Fibroblast of the conjunctiva (primary cell): ENCODE data around the gene INSR.
A peak's percentile ranks its signal among the peaks of the same experiment; 100 is the strongest.

Experiments
- DNase-seq: peaks from one replicate; pipeline ENCODE4 v3.0.0-alpha.2; 2010; ENCODE audit warnings: low read depth

Gene INSR

GRCh38 chr19:7295912-7296536, 1.8 kb upstream of the INSR start:
- no peak for DNase-seq

DNA sequence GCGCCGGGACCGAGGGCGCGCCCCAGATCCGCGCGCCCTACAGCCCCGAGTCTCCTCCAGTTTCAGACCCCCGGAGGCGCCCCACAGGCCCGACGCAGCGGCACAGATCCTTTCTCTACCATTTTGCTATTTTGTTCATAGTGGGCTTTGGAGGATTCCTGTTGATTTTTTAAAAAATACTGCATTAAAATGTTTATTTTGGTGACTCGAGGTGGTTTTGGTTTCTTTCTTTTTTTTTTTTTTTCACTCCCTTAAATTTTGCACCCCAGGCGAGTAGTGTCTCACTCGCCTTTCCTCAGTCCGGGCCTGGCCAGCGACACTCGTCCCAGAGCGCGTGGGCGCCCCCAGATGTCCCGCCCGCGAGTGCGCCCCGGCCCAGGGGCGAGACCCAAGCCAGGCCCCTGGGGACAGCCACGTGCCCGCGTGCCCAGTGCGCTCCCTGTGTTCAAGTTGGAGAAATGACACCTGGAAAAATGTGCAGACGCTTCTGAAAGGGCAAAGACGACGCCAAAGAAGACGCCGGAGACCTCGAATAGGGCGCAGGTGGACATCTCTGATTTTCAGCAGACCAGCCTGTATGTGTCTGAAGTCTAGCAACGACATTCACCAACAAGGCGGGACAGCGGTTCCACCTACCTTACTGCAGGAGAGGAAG, 471 bp upstream of the INSR start:
- peak; percentile 4 for DNase-seq

- no peak for DNase-seq
These were observed 1.1 kb downstream of the INSR start for GRCh38 chr19:7292950-7293761.

GRCh38 chr19:7292352-7292949, 1.8 kb downstream of the INSR start:
- DNase-seq: no peak

DNA sequence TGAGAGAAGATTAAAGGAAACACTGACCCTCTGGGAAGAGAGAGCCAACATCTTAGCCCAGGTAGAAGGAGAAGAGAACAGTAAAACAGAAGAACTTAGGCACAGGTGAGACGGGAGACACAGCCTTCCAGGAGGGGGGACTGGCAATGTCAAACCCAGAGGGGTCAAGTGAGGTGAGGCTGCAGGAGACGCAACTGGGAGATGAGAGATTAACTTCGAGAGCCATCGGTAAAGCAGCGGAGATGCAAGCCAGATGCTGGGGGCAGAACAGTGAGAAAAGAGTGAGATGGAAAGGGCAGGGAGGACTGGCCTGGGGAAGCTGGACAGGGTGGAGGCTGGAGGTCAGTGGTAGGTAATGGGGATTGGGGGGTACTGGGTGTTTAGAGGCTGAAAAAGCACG, 5.2 kb downstream of the INSR start:
- no peak for DNase-seq

- no peak for DNase-seq
These were observed 6.1 kb downstream of the INSR start for GRCh38 chr19:7288131-7288530.

DNA sequence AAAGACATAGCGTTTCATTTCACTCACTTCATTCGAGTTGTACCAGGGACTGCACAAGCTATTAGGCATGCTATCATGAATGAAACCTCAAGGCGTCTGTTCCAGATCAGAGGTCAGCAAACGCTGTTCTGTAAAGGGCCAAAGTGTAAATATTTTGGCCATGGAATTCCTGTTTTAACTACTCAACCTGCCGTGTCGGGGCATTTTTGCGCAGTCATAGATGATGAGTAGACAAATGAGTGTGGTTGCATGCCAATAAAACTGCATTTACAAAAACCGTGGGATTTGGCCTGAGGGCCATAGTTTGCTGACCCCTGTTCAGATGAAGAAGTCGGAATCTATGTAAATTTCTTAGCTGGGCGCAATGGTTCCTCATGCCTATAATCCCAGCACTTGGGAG, 6.5 kb downstream of the INSR start:
- no peak for DNase-seq

GRCh38 chr19:7280940-7281666, 13.1 kb downstream of the INSR start:
- DNase-seq: no peak

DNA sequence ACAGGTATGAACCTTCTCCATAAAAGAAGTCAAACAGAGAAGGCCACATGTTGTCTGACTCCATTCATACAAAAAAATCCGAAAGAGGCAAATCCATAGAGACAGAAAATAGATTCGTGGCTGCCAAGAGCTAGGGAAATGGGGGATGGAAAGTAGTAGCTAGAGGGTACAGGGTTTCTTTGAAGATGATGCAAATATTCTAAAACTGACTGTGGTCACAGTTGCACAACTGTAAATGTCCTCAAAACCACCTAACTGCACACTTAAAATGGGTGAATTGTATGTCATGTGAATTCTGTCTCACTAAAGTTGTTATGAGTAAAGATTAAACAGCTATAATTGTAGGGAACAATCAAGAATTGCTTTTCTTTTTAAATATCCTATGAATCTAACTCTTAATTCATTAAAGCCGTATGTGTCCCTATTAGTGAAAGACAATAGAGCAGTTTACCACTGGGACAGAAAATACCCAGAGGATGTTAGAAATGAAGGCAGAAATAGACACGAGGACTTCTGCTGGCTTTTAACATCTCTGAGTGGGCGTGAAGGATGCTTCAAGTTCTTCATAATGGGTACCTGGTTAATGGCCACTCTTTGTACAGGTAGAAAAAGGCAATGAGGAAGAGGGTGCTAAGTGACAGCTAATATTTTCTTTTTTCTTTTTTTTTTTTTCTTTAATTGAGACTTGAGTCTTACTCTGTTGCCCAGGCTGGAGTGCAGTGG, 21.2 kb downstream of the INSR start:
- DNase-seq: no peak

GRCh38 chr19:7268705-7269098, 25.5 kb downstream of the INSR start:
- no peak for DNase-seq

DNA sequence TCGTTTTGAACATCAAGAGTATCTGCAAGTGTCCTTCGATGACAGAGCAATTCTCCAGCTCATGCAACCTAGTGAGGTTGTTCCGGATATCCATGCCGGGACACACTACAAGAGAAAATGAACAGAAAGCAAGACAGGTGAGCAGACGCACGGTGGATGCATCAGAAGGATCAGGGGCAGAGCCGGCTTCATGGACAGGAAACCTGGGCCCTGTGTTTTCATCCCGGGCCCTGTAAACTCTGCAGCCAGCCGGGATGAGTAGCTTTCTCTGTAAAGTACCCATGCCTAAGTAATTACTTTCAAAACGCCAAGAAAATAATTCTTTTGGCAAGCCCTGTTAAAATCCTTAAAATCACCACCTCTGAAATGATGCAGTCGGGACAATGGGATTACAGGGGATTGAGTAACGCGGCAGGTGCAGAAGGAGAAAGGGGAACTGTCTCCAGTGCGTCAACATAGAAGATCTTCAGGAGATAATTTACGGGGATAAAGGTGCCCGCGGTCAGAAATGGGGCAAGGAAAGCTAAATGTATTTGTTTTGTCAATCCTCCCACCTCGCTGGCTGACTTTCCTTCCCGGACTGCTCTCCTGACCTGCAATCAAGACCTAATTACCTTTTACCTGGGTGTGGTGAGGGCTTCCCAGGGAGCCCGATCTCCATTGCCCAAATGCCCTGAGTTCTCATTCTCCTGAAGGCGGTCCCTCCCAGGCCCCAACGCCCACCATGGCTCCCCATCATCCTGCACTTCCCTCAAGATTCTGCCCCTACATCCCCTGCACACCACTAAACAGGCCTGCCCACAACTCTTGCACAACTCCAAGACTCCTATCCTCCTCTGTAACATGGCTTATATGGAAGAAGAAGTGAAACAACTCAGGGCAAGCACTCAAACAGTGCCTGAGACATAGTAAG, 26.2 kb downstream of the INSR start:
- DNase-seq: no peak

GRCh38 chr19:7266832-7267231, 27.4 kb downstream of the INSR start:
- no peak for DNase-seq

GRCh38 chr19:7265963-7266362, 28.3 kb downstream of the INSR start:
- DNase-seq: no peak

GRCh38 chr19:7264858-7265257, 29.4 kb downstream of the INSR start:
- DNase-seq: no peak

DNA sequence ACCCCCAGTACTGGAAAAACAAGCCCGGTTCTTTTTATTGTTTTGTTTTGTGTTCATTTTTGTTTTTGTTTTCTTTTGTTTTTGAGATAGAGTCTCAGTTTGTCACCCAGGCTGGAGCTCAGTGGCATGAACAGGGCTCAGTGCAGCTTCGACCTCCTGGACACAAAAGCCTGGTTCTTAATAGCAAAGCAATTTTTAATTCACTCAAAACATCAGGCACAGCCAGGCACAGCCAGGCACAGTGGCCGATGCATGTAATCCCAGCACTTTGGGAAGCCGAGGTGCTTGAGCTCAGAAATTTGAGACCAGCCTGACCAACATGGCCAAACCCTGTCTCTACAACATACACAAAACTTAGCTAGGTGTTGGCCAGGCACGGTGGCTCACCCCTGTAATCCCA, 30.7 kb downstream of the INSR start:
- DNase-seq: no peak

DNA sequence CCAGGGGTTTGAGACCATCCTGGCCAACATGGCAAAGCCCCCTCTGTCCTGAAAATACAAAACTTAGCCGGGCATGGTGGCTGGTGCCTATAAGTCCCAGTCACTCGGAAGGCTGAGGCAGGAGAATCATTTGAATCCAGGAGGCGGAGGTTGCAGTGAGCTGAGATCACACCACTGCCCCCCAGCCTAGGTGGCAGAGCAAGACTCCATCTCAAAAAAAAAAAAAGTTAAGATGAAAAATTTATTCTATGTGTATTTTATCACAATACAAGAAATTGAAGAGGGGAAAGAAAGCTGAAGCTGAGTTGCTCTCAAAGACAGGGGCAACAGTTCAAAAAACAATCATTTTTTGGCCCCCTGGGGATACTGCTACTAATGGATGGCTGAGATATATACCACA, 31.1 kb downstream of the INSR start:
- DNase-seq: no peak

DNA sequence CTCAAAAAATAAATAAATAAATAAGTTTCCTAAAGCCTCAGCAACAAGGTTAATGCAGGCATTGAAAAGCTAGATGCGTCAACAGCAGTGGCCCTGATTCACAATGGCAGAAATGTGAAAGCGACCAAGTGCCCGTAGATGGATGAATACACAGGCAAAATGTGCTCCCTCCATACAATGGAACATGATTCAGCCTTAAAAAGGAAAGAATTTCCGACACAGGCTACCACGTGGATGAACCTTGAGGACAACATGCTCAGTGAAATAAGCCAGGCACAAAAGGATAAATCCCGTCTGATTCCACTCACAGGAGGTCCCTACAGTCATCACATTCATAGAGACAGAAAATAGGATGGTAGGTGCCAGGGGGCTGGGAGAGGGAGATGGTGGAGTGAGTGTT, 31.7 kb downstream of the INSR start:
- DNase-seq: no peak

DNA sequence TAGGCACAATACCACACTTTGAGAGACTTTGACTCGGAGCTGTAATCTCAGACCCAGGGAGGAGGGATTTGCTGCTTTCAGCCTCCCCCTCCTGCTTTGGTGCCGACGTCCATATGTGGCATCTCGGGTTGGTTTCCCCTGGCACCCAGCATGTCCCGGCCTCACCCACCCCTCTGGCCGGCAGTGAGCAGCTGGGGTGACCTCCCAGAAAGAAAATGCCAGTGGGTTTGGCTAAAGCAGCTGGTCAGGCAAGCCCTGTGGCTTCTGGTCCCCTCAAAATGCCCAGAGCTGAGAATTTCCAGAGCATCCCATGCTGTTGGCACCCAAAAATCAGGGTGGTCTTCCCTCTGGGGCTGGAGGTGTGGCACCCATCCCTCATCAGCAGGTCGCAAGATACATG, 34.1 kb downstream of the INSR start:
- DNase-seq: no peak

GRCh38 chr19:7258840-7259395, 35.3 kb downstream of the INSR start:
- DNase-seq: no peak
